ENCODE data around the gene TMEM150B. TPM values are rescaled to one million over a fixed set of nuclear protein-coding genes. Genes with fewer than 3 reads are reported as not detected.

The TMEM150B gene
- total and polyA plus RNA-seq, 2 donors, result 0.76 to 2.0 TPM

- Histone ChIP-seq H3K4me3 (ENCODE audit: low read length in 2 of 2) (no peak overlapping the region), H3K9me3 (ENCODE audit: control insufficient read depth in 2 of 2, insufficient read depth in 1 of 2, low read length in 1 of 2) (no peaks in the 10 kb centered on the region), H3K36me3 (ENCODE audit: control insufficient read depth in 2 of 2, insufficient read depth in 2 of 2, low read length in 1 of 2) (peaks cover 0 to 10% of the 10 kb centered on the region in 2 donors), H3K27me3 (ENCODE audit: control insufficient read depth in 2 of 2, insufficient read depth in 1 of 2, low read length in 1 of 2) (no peaks in the 10 kb centered on the region), H3K4me1 (ENCODE audit: control insufficient read depth in 2 of 2, insufficient read depth in 2 of 2, low read length in 2 of 2) (no peaks in the 10 kb centered on the region), H3K27ac (ENCODE audit: low read depth in 1 of 2, low read length in 1 of 2) (no peak overlapping the region)
- WGBS, result 98% methylated on average over 4 of the region's 4 CpGs
- no peak for DNase-seq (ENCODE audit: low read depth in 6 of 9, low spot score in 9 of 9)
Measured at GRCh38 chr19:55266840-55267239, 58.3 kb downstream of the TMEM150B start.

GRCh38 chr19:55266404-55266803, 58.7 kb downstream of the TMEM150B start:
- H3K4me1 ChIP-seq (ENCODE audit: control insufficient read depth in 2 of 2, insufficient read depth in 2 of 2, low read length in 2 of 2), result no peaks in the 10 kb centered on the region
- H3K27ac ChIP-seq (ENCODE audit: low read depth in 1 of 2, low read length in 1 of 2), result no peak overlapping the region
- 99% methylated on average over 3 of the region's 3 CpGs for WGBS
- peaks cover 0 to 10% of the 10 kb centered on the region in 2 donors for H3K36me3 ChIP-seq (ENCODE audit: control insufficient read depth in 2 of 2, insufficient read depth in 2 of 2, low read length in 1 of 2)
- H3K4me3 ChIP-seq (ENCODE audit: low read length in 2 of 2), result no peak overlapping the region
- H3K27me3 ChIP-seq (ENCODE audit: control insufficient read depth in 2 of 2, insufficient read depth in 1 of 2, low read length in 1 of 2), result no peaks in the 10 kb centered on the region
- no peak for DNase-seq (ENCODE audit: low read depth in 6 of 9, low spot score in 9 of 9)
- H3K9me3 ChIP-seq (ENCODE audit: control insufficient read depth in 2 of 2, insufficient read depth in 1 of 2, low read length in 1 of 2), result no peaks in the 10 kb centered on the region

DNA sequence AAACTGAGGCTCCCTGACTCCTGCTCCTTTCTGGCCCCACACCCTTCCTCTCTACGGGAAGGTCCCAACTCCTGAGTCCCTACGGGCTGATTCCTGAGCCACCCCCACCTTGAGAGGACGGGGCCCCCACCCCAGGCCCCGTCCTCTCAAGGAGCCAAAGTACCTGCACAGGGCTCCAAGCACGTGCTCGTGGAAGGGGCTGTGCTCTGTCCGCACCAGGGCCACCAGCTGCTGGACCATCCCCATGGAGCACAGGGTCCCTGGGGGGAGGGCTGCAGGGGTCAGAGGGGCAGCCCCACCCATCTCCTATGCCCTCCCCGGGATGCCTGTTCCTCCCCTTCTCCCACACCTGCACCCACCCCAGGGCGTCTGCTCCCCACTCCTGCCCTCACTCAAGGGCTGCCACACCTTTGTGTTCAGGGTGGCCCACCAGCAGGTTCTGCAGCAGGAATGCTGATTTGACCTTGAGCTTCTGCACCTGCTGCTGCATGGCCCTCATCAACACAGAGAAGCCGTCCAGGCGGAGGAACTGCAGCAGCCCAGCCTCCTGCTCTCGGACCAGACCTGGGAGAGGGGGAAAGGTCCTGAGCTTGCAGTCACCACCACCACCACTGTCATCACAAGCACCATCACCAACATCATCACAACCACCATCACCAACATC, 59.3 kb downstream of the TMEM150B start:
- DNase-seq (ENCODE audit: low read depth in 6 of 9, low spot score in 9 of 9), result no peak
- no peaks in the 10 kb centered on the region for H3K4me1 ChIP-seq (ENCODE audit: control insufficient read depth in 2 of 2, insufficient read depth in 2 of 2, low read length in 2 of 2)
- WGBS, result 98% methylated on average over 12 of the region's 12 CpGs
- no peak overlapping the region for H3K4me3 ChIP-seq (ENCODE audit: low read length in 2 of 2)
- H3K9me3 ChIP-seq (ENCODE audit: control insufficient read depth in 2 of 2, insufficient read depth in 1 of 2, low read length in 1 of 2), result no peaks in the 10 kb centered on the region
- H3K27ac ChIP-seq (ENCODE audit: low read depth in 1 of 2, low read length in 1 of 2), result no peak overlapping the region
- no peaks in the 10 kb centered on the region for H3K27me3 ChIP-seq (ENCODE audit: control insufficient read depth in 2 of 2, insufficient read depth in 1 of 2, low read length in 1 of 2)
- peaks cover 0 to 10% of the 10 kb centered on the region in 2 donors for H3K36me3 ChIP-seq (ENCODE audit: control insufficient read depth in 2 of 2, insufficient read depth in 2 of 2, low read length in 1 of 2)

GRCh38 chr19:55265173-55265572, 60.0 kb downstream of the TMEM150B start:
- no peaks in the 10 kb centered on the region for H3K27me3 ChIP-seq (ENCODE audit: control insufficient read depth in 2 of 2, insufficient read depth in 1 of 2, low read length in 1 of 2)
- H3K27ac ChIP-seq (ENCODE audit: low read depth in 1 of 2, low read length in 1 of 2), result no peak overlapping the region
- H3K36me3 ChIP-seq (ENCODE audit: control insufficient read depth in 2 of 2, insufficient read depth in 2 of 2, low read length in 1 of 2), result peaks cover 0 to 10% of the 10 kb centered on the region in 2 donors
- H3K9me3 ChIP-seq (ENCODE audit: control insufficient read depth in 2 of 2, insufficient read depth in 1 of 2, low read length in 1 of 2), result no peaks in the 10 kb centered on the region
- no peak overlapping the region for H3K4me3 ChIP-seq (ENCODE audit: low read length in 2 of 2)
- whole genome bisulfite sequencing, result 95% methylated on average over 16 of the region's 16 CpGs
- H3K4me1 ChIP-seq (ENCODE audit: control insufficient read depth in 2 of 2, insufficient read depth in 2 of 2, low read length in 2 of 2), result peaks cover 4 to 6% of the 10 kb centered on the region in 2 donors
- DNase-seq (ENCODE audit: low read depth in 6 of 9, low spot score in 9 of 9), result no peak

DNA sequence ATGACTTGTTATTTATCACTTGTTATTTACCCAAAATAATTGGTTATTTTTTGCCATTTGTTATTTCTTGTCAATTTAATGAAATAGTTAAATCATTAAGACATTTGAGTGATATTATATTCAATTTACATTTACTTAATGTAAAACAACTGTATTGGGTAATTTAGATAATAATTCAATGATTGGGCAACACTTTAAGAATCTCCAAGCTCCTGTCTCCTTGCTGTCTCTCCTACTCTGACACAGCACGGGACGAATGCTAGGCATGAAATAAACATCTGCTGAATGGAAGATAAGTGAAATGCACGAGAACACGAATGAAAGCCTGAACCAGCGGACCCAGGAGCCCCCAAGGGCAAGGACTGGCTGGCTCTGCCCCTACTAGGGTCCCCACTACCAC, 60.6 kb downstream of the TMEM150B start:
- Histone ChIP-seq H3K9me3 (ENCODE audit: control insufficient read depth in 2 of 2, insufficient read depth in 1 of 2, low read length in 1 of 2) (no peaks in the 10 kb centered on the region), H3K27ac (ENCODE audit: low read depth in 1 of 2, low read length in 1 of 2) (no peak overlapping the region), H3K4me1 (ENCODE audit: control insufficient read depth in 2 of 2, insufficient read depth in 2 of 2, low read length in 2 of 2) (peaks cover 9 to 13% of the 10 kb centered on the region in 2 donors), H3K36me3 (ENCODE audit: control insufficient read depth in 2 of 2, insufficient read depth in 2 of 2, low read length in 1 of 2) (peaks cover 0 to 10% of the 10 kb centered on the region in 2 donors), H3K4me3 (ENCODE audit: low read length in 2 of 2) (no peak overlapping the region), H3K27me3 (ENCODE audit: control insufficient read depth in 2 of 2, insufficient read depth in 1 of 2, low read length in 1 of 2) (no peaks in the 10 kb centered on the region)
- DNase-seq (ENCODE audit: low read depth in 6 of 9, low spot score in 9 of 9), result no peak
- WGBS, result 97% methylated on average over 5 of the region's 5 CpGs

Other genes with a start within 250 kb of the TMEM150B start
- 2.3 TPM for gene EPS8L1, start 249.5 kb downstream of the TMEM150B start, total RNA-seq
- 26.6 TPM for gene EPS8L1, start 249.5 kb downstream of the TMEM150B start, polyA plus RNA-seq
- 42.9 TPM for gene PPP1R12C, start 207.7 kb downstream of the TMEM150B start, total RNA-seq
- gene PPP1R12C, start 207.7 kb downstream of the TMEM150B start, polyA plus RNA-seq, result 194 TPM
- gene TNNT1, start 176.1 kb downstream of the TMEM150B start, total RNA-seq, result 4.3 TPM
- gene TNNT1, start 176.1 kb downstream of the TMEM150B start, polyA plus RNA-seq, result 11.9 TPM
- 0.14 TPM for gene TNNI3, start 167.6 kb downstream of the TMEM150B start, total RNA-seq
- 0.75 TPM for gene TNNI3, start 167.6 kb downstream of the TMEM150B start, polyA plus RNA-seq
- 0.24 TPM for gene DNAAF3, start 158.7 kb downstream of the TMEM150B start, total RNA-seq
- 0.64 TPM for gene DNAAF3, start 158.7 kb downstream of the TMEM150B start, polyA plus RNA-seq
- gene SYT5, start 145.1 kb downstream of the TMEM150B start, total RNA-seq, result 0.24 TPM
- gene SYT5, start 145.1 kb downstream of the TMEM150B start, polyA plus RNA-seq, result 0.32 TPM
- gene PTPRH, start 115.8 kb downstream of the TMEM150B start, total RNA-seq, result 0.28 TPM
- 0.14 TPM for gene PTPRH, start 115.8 kb downstream of the TMEM150B start, polyA plus RNA-seq
- gene TMEM86B, start 96.6 kb downstream of the TMEM150B start, total RNA-seq, result 1.7 TPM
- gene TMEM86B, start 96.6 kb downstream of the TMEM150B start, polyA plus RNA-seq, result 39.7 TPM
- gene PPP6R1, start 66.3 kb downstream of the TMEM150B start, total RNA-seq, result 36.0 TPM
- 48.5 TPM for gene PPP6R1, start 66.3 kb downstream of the TMEM150B start, polyA plus RNA-seq
- 16.4 TPM for gene HSPBP1, start 45.2 kb downstream of the TMEM150B start, total RNA-seq
- 21.8 TPM for gene HSPBP1, start 45.2 kb downstream of the TMEM150B start, polyA plus RNA-seq
- 3.1 TPM for gene BRSK1, start 41.3 kb downstream of the TMEM150B start, total RNA-seq
- gene BRSK1, start 41.3 kb downstream of the TMEM150B start, polyA plus RNA-seq, result 2.9 TPM
- gene KMT5C, start 14.5 kb upstream of the TMEM150B start, total RNA-seq, result 7.7 TPM
- gene KMT5C, start 14.5 kb upstream of the TMEM150B start, polyA plus RNA-seq, result 23.5 TPM
- gene COX6B2, start 29.4 kb upstream of the TMEM150B start, total RNA-seq, result 2.6 TPM
- gene COX6B2, start 29.4 kb upstream of the TMEM150B start, polyA plus RNA-seq, result 40.4 TPM
- gene GARIN5B, start 37.9 kb upstream of the TMEM150B start, total RNA-seq, result not detected
- 0.05 TPM for gene GARIN5B, start 37.9 kb upstream of the TMEM150B start, polyA plus RNA-seq
- 0.38 TPM for gene IL11, start 45.1 kb upstream of the TMEM150B start, total RNA-seq
- 1.5 TPM for gene IL11, start 45.1 kb upstream of the TMEM150B start, polyA plus RNA-seq
- 0.14 TPM for gene TMEM190, start 51.5 kb upstream of the TMEM150B start, total RNA-seq
- 3.4 TPM for gene TMEM190, start 51.5 kb upstream of the TMEM150B start, polyA plus RNA-seq
- gene TMEM238, start 59.0 kb upstream of the TMEM150B start, total RNA-seq, result 2.5 TPM
- gene TMEM238, start 59.0 kb upstream of the TMEM150B start, polyA plus RNA-seq, result 0.23 TPM
- gene RPL28, start 60.6 kb upstream of the TMEM150B start, total RNA-seq, result 667 TPM
- gene RPL28, start 60.6 kb upstream of the TMEM150B start, polyA plus RNA-seq, result 2,578 TPM
- 120 TPM for gene UBE2S, start 82.4 kb upstream of the TMEM150B start, total RNA-seq
- gene UBE2S, start 82.4 kb upstream of the TMEM150B start, polyA plus RNA-seq, result 14.6 TPM
- gene SHISA7, start 118.0 kb upstream of the TMEM150B start, total RNA-seq, result 0.05 TPM
- 0.11 TPM for gene SHISA7, start 118.0 kb upstream of the TMEM150B start, polyA plus RNA-seq
- gene ISOC2, start 136.3 kb upstream of the TMEM150B start, total RNA-seq, result 26.4 TPM
- gene ISOC2, start 136.3 kb upstream of the TMEM150B start, polyA plus RNA-seq, result 24.8 TPM
- gene C19orf85, start 139.4 kb upstream of the TMEM150B start, total RNA-seq, result not detected
- gene C19orf85, start 139.4 kb upstream of the TMEM150B start, polyA plus RNA-seq, result not detected
- 1.1 TPM for gene ZNF628, start 151.3 kb upstream of the TMEM150B start, total RNA-seq
- 4.8 TPM for gene ZNF628, start 151.3 kb upstream of the TMEM150B start, polyA plus RNA-seq
- 116 TPM for gene NAT14, start 159.8 kb upstream of the TMEM150B start, total RNA-seq
- gene NAT14, start 159.8 kb upstream of the TMEM150B start, polyA plus RNA-seq, result 58.2 TPM
- 0.80 TPM for gene SSC5D, start 163.1 kb upstream of the TMEM150B start, total RNA-seq
- 1.8 TPM for gene SSC5D, start 163.1 kb upstream of the TMEM150B start, polyA plus RNA-seq
- not detected for gene SBK2, start 211.8 kb upstream of the TMEM150B start, total RNA-seq
- gene SBK2, start 211.8 kb upstream of the TMEM150B start, polyA plus RNA-seq, result not detected
- not detected for gene SBK3, start 220.2 kb upstream of the TMEM150B start, total RNA-seq
- 0.11 TPM for gene SBK3, start 220.2 kb upstream of the TMEM150B start, polyA plus RNA-seq